HG02759 (cell line): ENCODE results near the gene ADAMTSL3.
"Not testable (repeated sequence)": the region's sequence is repeated elsewhere in the genome, so short reads cannot be mapped to it uniquely, and the experiment has no call there.

Source experiments
- ATAC-seq: cut with Tn5 transposase; IDR thresholded peaks from one replicate; pipeline ENCODE4 v1.9.1; 2021; ENCODE audit warnings: mild to moderate bottlenecking, moderate library complexity; ENCODE audit not compliant: unreplicated experiment

The ADAMTSL3 gene

GRCh38 chr15:84006421-84006820 is 352.5 kb downstream of the ADAMTSL3 start:
- no peak for ATAC-seq

- no peak for ATAC-seq
These were observed 355.7 kb downstream of the ADAMTSL3 start for GRCh38 chr15:84009616-84010015.

- ATAC-seq, result no peak
These were observed 356.3 kb downstream of the ADAMTSL3 start for GRCh38 chr15:84010246-84010645.

- no peak for ATAC-seq
These were observed 362.4 kb downstream of the ADAMTSL3 start for GRCh38 chr15:84016371-84016770.

- no peak for ATAC-seq
These were observed 368.6 kb downstream of the ADAMTSL3 start for GRCh38 chr15:84022516-84022915.

- ATAC-seq, result no peak
These were observed 369.7 kb downstream of the ADAMTSL3 start for GRCh38 chr15:84023636-84024035.

GRCh38 chr15:84033793-84034553 is 380.1 kb downstream of the ADAMTSL3 start:
- no peak for ATAC-seq

GRCh38 chr15:84034578-84035398 is 380.9 kb downstream of the ADAMTSL3 start:
- no peak for ATAC-seq

- ATAC-seq, result no peak
These were observed 381.5 kb downstream of the ADAMTSL3 start for GRCh38 chr15:84035399-84035766.

GRCh38 chr15:84037301-84037700 is 383.4 kb downstream of the ADAMTSL3 start:
- no peak for ATAC-seq

GRCh38 chr15:84042434-84043056 is 388.6 kb downstream of the ADAMTSL3 start:
- ATAC-seq, result not testable (repeated sequence)

- ATAC-seq, result no peak
These were observed 392.2 kb downstream of the ADAMTSL3 start for GRCh38 chr15:84046064-84046637.

- not testable (repeated sequence) for ATAC-seq
These were observed 395.6 kb downstream of the ADAMTSL3 start for GRCh38 chr15:84049480-84049879.

- ATAC-seq, result no peak
These were observed 396.2 kb downstream of the ADAMTSL3 start for GRCh38 chr15:84050076-84050475.

- not testable (repeated sequence) for ATAC-seq
These were observed 397.2 kb downstream of the ADAMTSL3 start for GRCh38 chr15:84051146-84051545.

GRCh38 chr15:84054544-84054943 is 400.6 kb downstream of the ADAMTSL3 start:
- not testable (repeated sequence) for ATAC-seq

- ATAC-seq, result no peak
These were observed 403.9 kb downstream of the ADAMTSL3 start for GRCh38 chr15:84057714-84058331.

- not testable (repeated sequence) for ATAC-seq
These were observed 409.8 kb downstream of the ADAMTSL3 start for GRCh38 chr15:84063674-84064073.

- ATAC-seq, result not testable (repeated sequence)
These were observed 414.8 kb downstream of the ADAMTSL3 start for GRCh38 chr15:84068674-84069073.

- ATAC-seq, result not testable (repeated sequence)
These were observed 424.1 kb downstream of the ADAMTSL3 start for GRCh38 chr15:84078038-84078437.
